ENCODE results near the gene FAF1.

FAF1 gene

GRCh38 chr1:50517488-50517887 is 442.6 kb downstream of the FAF1 start:
- no peak overlapping the region for H3K4me3 ChIP-seq (ENCODE audit: low read length)
- H3K36me3 ChIP-seq (ENCODE audit: control insufficient read depth, low read length) = peaks cover 10% of the 10 kb centered on the region; the same call in 1 of the 2 replicates
- H3K27ac ChIP-seq (ENCODE audit: low read depth, low read length) = no peak overlapping the region
- H3K27me3 ChIP-seq (ENCODE audit: control insufficient read depth, low read length) = no peaks in the 10 kb centered on the region
- no peaks in the 10 kb centered on the region for H3K79me2 ChIP-seq (ENCODE audit: control insufficient read depth, low read length)
- no peaks in the 10 kb centered on the region for H3F3A ChIP-seq (ENCODE audit: control insufficient read depth, insufficient read depth)
- no peak overlapping the region for H3K4me2 ChIP-seq (ENCODE audit: low read length)
- H4K20me1 ChIP-seq (ENCODE audit: control insufficient read depth, insufficient read depth, low read depth, low read length) = no peaks in the 10 kb centered on the region
- H3K4me1 ChIP-seq (ENCODE audit: control insufficient read depth, low read length) = no peaks in the 10 kb centered on the region
- no peaks in the 10 kb centered on the region for H3K9me3 ChIP-seq (ENCODE audit: control insufficient read depth, insufficient read depth, low read length)
- H3K9me2 ChIP-seq (replicated peaks; ENCODE audit: control insufficient read depth, low read length) = no peaks in the 10 kb centered on the region
- TF ChIP-seq CTCF (IDR thresholded peaks at IDR 0.05; ENCODE audit: low read depth, low read length, poor library complexity, severe bottlenecking) (no peak), EZH2phosphoT487 (IDR thresholded peaks at IDR 0.05; ENCODE audit: borderline replicate concordance, low read length) (no peak)

- H4K20me1 ChIP-seq (ENCODE audit: control insufficient read depth, insufficient read depth, low read depth, low read length) = no peaks in the 10 kb centered on the region
Measured at GRCh38 chr1:50516056-50516455, 444.0 kb downstream of the FAF1 start.

GRCh38 chr1:50508040-50508586 is 452.0 kb downstream of the FAF1 start:
- Histone ChIP-seq H3K4me1 (ENCODE audit: control insufficient read depth, low read length) (no peaks in the 10 kb centered on the region), H3K9me2 (replicated peaks; ENCODE audit: control insufficient read depth, low read length) (no peaks in the 10 kb centered on the region), H3K27me3 (ENCODE audit: control insufficient read depth, low read length) (no peaks in the 10 kb centered on the region), H3K9me3 (ENCODE audit: control insufficient read depth, insufficient read depth, low read length) (no peaks in the 10 kb centered on the region), H3K36me3 (ENCODE audit: control insufficient read depth, low read length) (peaks cover 9% of the 10 kb centered on the region), H3K27ac (ENCODE audit: low read depth, low read length) (no peak overlapping the region), H3F3A (ENCODE audit: control insufficient read depth, insufficient read depth) (no peaks in the 10 kb centered on the region), H3K79me2 (ENCODE audit: control insufficient read depth, low read length) (no peaks in the 10 kb centered on the region), H4K20me1 (ENCODE audit: control insufficient read depth, insufficient read depth, low read depth, low read length) (no peaks in the 10 kb centered on the region), H3K4me3 (ENCODE audit: low read length) (no peak overlapping the region), H3K4me2 (ENCODE audit: low read length) (no peak overlapping the region)
- TF ChIP-seq CTCF (IDR thresholded peaks at IDR 0.05; ENCODE audit: low read depth, low read length, poor library complexity, severe bottlenecking) (no peak), EZH2phosphoT487 (IDR thresholded peaks at IDR 0.05; ENCODE audit: borderline replicate concordance, low read length) (no peak)

More at GRCh38 chr1:50516056-50516455, 444.0 kb downstream of the FAF1 start:
- TF ChIP-seq CTCF (IDR thresholded peaks at IDR 0.05; ENCODE audit: low read depth, low read length, poor library complexity, severe bottlenecking) (no peak), EZH2phosphoT487 (IDR thresholded peaks at IDR 0.05; ENCODE audit: borderline replicate concordance, low read length) (no peak)
- no peaks in the 10 kb centered on the region for H3K9me3 ChIP-seq (ENCODE audit: control insufficient read depth, insufficient read depth, low read length)
- H3K36me3 ChIP-seq (ENCODE audit: control insufficient read depth, low read length) = peaks cover 10% of the 10 kb centered on the region; the same call in 1 of the 2 replicates
- H3K27me3 ChIP-seq (ENCODE audit: control insufficient read depth, low read length) = no peaks in the 10 kb centered on the region
- H3K79me2 ChIP-seq (ENCODE audit: control insufficient read depth, low read length) = no peaks in the 10 kb centered on the region
- H3K4me3 ChIP-seq (ENCODE audit: low read length) = no peak overlapping the region
- no peaks in the 10 kb centered on the region for H3K4me1 ChIP-seq (ENCODE audit: control insufficient read depth, low read length)
- no peaks in the 10 kb centered on the region for H3K9me2 ChIP-seq (replicated peaks; ENCODE audit: control insufficient read depth, low read length)
- no peaks in the 10 kb centered on the region for H3F3A ChIP-seq (ENCODE audit: control insufficient read depth, insufficient read depth)
- H3K27ac ChIP-seq (ENCODE audit: low read depth, low read length) = no peak overlapping the region
- H3K4me2 ChIP-seq (ENCODE audit: low read length) = no peak overlapping the region

Data from DOHH2 (cell line).